Kidney epithelial cell (primary cell): ENCODE measurements around the gene OR6Q1. TPM values are rescaled to one million over a fixed set of nuclear protein-coding genes. Genes with fewer than 3 reads are reported as not detected.

Experiments
- DNase-seq: peaks from one replicate; pipeline ENCODE4 v3.0.0-alpha.2; 2010; ENCODE audit warnings: low read depth
- H3K27me3 ChIP-seq: 2 replicates; pipeline ENCODE4 v1.6.0; 2011; ENCODE audit warnings: low read length; ENCODE audit not compliant: control insufficient read depth, insufficient read depth
- H3K36me3 ChIP-seq: 2 replicates; pipeline ENCODE4 v1.5.1; 2011; ENCODE audit warnings: low read length; ENCODE audit not compliant: control insufficient read depth, insufficient read depth
- H3K4me3 ChIP-seq: 2 replicates; pipeline ENCODE4 v1.5.1; 2011; ENCODE audit warnings: low read depth, mild to moderate bottlenecking, control low read depth, low read length
- total RNA-seq: library from RNA; depleted of rRNA; stranded (reverse); fragments of >200 nt; gene quantifications from 2 replicates; pipeline ENCODE4 v1.2.3, GENCODE V29; 2015
- TF ChIP-seq, protein P1 (sequence below): IDR thresholded peaks from 2 replicates; pipeline ENCODE4 v1.5.1; 2011; ENCODE audit warnings: mild to moderate bottlenecking, moderate library complexity, low read length, control low read depth, inconsistent platforms; ENCODE audit not compliant: insufficient read depth, poor library complexity, severe bottlenecking

Gene OR6Q1
- total RNA-seq, 1 donor from 2014 or later: not detected

DNA sequence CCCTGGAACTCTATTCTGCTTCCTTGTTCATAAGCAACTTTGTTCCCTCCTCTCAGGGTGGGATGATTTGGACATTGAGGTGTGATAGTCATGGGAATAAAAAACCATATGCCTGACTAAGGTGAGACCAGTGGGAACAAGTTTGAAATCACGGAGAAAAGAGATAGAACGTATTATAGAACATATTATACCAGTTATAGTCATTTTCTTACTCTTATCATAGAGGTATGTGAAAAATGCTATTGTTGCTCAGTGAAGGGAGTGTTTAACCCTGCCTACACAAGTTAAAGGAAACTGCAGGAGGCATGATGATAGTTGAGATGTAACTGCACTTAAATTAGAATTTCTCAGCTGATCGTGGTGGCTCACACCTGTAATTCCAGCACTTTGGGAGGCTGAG, 15.5 kb downstream of the OR6Q1 start:
- no peaks in the 10 kb centered on the region for H3K27me3 ChIP-seq
- TF ChIP-seq, protein P1, sequence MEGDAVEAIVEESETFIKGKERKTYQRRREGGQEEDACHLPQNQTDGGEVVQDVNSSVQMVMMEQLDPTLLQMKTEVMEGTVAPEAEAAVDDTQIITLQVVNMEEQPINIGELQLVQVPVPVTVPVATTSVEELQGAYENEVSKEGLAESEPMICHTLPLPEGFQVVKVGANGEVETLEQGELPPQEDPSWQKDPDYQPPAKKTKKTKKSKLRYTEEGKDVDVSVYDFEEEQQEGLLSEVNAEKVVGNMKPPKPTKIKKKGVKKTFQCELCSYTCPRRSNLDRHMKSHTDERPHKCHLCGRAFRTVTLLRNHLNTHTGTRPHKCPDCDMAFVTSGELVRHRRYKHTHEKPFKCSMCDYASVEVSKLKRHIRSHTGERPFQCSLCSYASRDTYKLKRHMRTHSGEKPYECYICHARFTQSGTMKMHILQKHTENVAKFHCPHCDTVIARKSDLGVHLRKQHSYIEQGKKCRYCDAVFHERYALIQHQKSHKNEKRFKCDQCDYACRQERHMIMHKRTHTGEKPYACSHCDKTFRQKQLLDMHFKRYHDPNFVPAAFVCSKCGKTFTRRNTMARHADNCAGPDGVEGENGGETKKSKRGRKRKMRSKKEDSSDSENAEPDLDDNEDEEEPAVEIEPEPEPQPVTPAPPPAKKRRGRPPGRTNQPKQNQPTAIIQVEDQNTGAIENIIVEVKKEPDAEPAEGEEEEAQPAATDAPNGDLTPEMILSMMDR: no peak
- H3K4me3 ChIP-seq: no peak overlapping the region
- DNase-seq: no peak
- H3K36me3 ChIP-seq: no peaks in the 10 kb centered on the region

DNA sequence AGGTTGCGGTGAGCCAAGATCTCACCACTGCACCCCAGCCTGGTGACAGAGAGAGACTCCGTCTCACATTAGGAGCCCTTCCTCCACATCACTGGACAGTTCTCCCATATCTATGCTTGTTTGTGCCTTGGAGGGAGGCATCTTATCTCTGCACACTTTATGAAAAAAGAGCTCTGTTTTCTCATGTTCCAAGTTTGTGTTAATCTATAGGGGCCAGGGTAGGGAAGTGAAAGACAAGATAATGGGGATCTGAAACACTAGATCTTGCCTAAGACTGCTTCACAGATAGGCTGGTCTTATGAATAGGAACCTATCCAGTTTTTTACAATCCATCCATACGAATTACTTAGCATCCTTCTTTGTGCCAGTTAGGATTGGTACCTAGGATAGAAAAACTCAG, 17.1 kb downstream of the OR6Q1 start:
- DNase-seq: no peak
- TF ChIP-seq, protein P1: no peak
- no peak overlapping the region for H3K4me3 ChIP-seq
- H3K36me3 ChIP-seq: no peaks in the 10 kb centered on the region
- H3K27me3 ChIP-seq: no peaks in the 10 kb centered on the region

DNA sequence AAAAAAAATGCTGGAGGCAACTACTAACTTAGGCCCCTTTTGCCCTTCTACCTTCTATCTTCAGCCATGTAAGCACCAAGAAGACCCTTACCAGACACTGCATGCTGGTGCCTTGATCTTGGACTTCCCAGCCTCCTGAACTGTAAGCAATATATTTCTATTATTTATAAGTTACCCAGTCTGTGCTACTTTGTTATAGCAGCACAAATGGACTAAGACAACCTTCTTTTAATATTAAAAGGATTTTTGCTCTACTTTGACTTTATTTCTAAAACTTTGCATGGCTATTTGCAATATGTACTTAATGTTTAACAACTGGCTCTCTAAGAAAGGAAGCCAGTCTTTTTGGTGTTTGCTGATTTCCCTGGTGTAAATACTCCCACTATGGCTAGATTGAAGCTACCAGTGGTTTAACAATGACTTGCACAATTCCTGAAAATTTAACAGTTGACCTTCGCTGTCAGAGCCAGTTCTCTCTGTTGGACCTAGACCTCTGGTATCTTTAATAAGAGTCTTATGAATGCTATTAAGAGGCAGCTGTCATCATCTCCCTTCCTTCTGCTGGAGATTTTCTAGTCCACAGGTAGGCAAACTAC, 25.2 kb downstream of the OR6Q1 start:
- H3K27me3 ChIP-seq: no peaks in the 10 kb centered on the region
- no peaks in the 10 kb centered on the region for H3K36me3 ChIP-seq
- H3K4me3 ChIP-seq: no peak overlapping the region
- DNase-seq: no peak
- TF ChIP-seq, protein P1: no peak

DNA sequence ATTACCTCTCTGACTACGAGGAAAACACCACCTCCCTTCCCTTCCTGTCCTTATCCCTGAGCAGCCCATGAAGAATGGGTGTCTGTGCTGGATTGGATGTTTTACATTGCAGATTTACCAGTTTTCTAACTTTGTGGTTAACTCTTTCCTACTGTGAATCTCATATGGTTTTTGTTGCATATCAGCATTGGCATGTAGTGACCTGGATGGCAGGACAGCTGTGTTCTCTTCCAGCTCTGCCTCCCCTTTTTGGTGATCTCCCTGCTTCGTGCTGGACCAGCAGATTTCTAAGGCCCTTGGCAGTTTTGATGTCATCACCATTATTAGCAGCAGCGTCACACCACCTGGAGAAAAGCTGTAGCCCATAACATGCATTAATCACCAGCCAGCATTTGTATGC, 26.7 kb downstream of the OR6Q1 start:
- Histone ChIP-seq H3K27me3 (no peaks in the 10 kb centered on the region), H3K4me3 (no peak overlapping the region), H3K36me3 (no peaks in the 10 kb centered on the region)
- DNase-seq: no peak
- TF ChIP-seq, protein P1: no peak

DNA sequence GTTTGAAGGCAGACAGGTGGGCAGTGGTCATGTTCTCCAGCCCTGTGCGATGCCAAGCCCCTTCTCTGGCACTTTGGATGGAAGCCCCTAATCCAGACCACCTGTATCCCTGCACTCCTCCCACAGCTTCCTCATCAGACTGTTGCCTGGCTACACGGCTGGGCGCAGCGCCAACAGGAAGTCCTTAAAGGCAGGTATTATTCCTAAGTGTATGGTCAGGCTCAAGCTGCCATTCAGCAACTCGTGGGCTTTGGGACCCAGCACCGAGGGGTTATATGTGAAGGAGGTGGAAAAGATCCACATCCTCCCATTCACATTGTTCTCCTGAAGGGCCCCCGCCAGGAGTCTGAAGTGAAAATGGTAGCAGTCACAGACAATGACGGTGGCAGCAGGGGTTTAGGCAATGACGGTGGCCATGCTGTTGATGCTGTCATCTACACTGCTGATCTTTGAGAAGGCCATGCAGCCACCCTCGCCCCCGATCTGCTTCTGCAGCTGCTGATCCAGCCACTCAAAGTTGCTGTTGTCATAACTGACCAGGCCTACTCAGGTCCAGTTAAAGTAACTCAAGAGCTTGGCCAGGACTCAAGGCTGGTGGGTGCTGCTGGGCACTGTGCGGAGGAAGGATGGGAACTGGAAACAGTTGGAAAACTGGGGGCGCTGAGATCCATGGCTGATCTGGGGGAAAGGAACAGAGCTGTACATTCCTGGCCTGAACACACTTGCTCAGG, 27.7 kb downstream of the OR6Q1 start:
- Histone ChIP-seq H3K36me3 (no peaks in the 10 kb centered on the region), H3K4me3 (no peak overlapping the region), H3K27me3 (no peaks in the 10 kb centered on the region)
- no peak for DNase-seq
- TF ChIP-seq, protein P1: no peak

DNA sequence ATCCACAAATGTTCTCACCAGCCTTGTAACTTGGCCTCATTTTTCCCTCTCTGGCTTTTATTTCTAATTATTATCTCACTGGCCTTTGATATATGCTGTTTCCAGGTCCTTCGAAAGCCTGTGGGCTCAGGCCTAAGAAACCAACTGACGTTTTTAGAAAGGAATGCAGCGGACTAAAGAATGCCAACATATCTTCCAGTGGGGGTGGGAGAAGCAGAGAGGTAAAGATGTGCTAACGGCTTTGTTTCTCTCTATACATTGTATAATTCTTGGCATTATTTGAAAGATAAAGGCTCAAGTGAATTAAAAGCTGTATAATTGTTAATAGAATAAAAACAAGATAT, 28.2 kb downstream of the OR6Q1 start:
- TF ChIP-seq, protein P1: no peak
- no peaks in the 10 kb centered on the region for H3K27me3 ChIP-seq
- no peaks in the 10 kb centered on the region for H3K36me3 ChIP-seq
- DNase-seq: no peak
- H3K4me3 ChIP-seq: no peak overlapping the region
